HCT116 (cell line): Measurements from ENCODE around the gene GSG1L. TPM values are rescaled to one million over a fixed set of nuclear protein-coding genes. Genes with fewer than 3 reads are reported as not detected.

Experiments
- ATAC-seq: fragments of 200-7000 bp; cut with Tn5 transposase; 2 replicates; pipeline ENCODE4 v1.9.1; 2020; ENCODE audit warnings: mild to moderate bottlenecking, moderate library complexity
- BruUV-seq: library from RNA; stranded (reverse); fragments of 400-500 nt; replicated peaks from 2 replicates; lab custom pipeline; 2021; lab: Mats Ljungman, UMichigan
- CTCF ChIA-PET: fragments of 300-600 bp; sonication (Branson Sonifier 250); formaldehyde crosslinking; loops from one replicate; lab custom pipeline; 2021; ENCODE audit warnings: antibody characterized with exemption; lab: Charles Lee
- POLR2A ChIA-PET: fragments of 300-600, 350-600 bp; sonication (Branson Sonifier 250); formaldehyde crosslinking; loops from one replicate; lab custom pipeline; 2021; ENCODE audit warnings: antibody characterized with exemption; lab: Charles Lee
- RAD21 ChIA-PET, 2 experiments: fragments of 300-600 bp; sonication (Branson Sonifier 250); formaldehyde crosslinking; loops; one replicate each; lab custom pipeline; 2023; ENCODE audit warnings: low total read pairs in 2 of 2; ENCODE audit not compliant: uncharacterized antibody in 2 of 2, unreplicated experiment in 2 of 2, low non-redundant PET in 1 of 2; lab: Charles Lee
- DNase-seq: peaks from one replicate; pipeline ENCODE4 v3.0.0-alpha.2; 2010; ENCODE audit warnings: low read depth, low spot score
- H2AFZ ChIP-seq: fragments of 200-600 bp; shearing (Covaris generic), sonication (generic); 2 replicates; pipeline ENCODE4 v1.6.1; 2017; ENCODE audit warnings: low read depth, mixed run types, mixed read lengths, antibody characterized with exemption, low read length; ENCODE audit not compliant: poor library complexity, severe bottlenecking
- H3K27ac ChIP-seq: 2 replicates; pipeline ENCODE4 v1.5.1; 2012; ENCODE audit warnings: low read depth, low read length
- H3K27me3 ChIP-seq: fragments of 200-600 bp; sonication (generic); 2 replicates; pipeline ENCODE4 v1.6.1; 2016; ENCODE audit warnings: mixed run types, low read length, mixed read lengths; ENCODE audit not compliant: insufficient read depth
- H3K36me3 ChIP-seq, 2 experiments: fragments of 200-500 bp in 1 of 2; fragments of 200-600 bp in 1 of 2; sonication (Bioruptor generic) in 1 of 2; sonication (generic) in 1 of 2; 2 replicates each; pipeline versions ENCODE4 v1.5.1 to v1.6.1; 2014 to 2016; ENCODE audit warnings: low read length in 2 of 2, inconsistent platforms in 1 of 2, mixed read lengths in 1 of 2, mixed run types in 1 of 2; ENCODE audit not compliant: insufficient read depth in 2 of 2, control insufficient read depth in 1 of 2
- H3K4me1 ChIP-seq, 2 experiments: fragments of 200-600 bp in 1 of 2; sonication (generic) in 1 of 2; 2 replicates each; pipeline versions ENCODE4 v1.5.1 to v1.6.1; 2012 to 2017; ENCODE audit warnings: low read length in 2 of 2, inconsistent platforms in 1 of 2, mild to moderate bottlenecking in 1 of 2, mixed read lengths in 1 of 2, mixed run types in 1 of 2, moderate library complexity in 1 of 2; ENCODE audit not compliant: insufficient read depth in 2 of 2, control insufficient read depth in 1 of 2
- H3K4me2 ChIP-seq: fragments of 200-600 bp; sonication (generic); 2 replicates; pipeline ENCODE4 v1.6.1; 2017; ENCODE audit warnings: mixed run types, low read length, mixed read lengths
- H3K4me3 ChIP-seq, 2 experiments: fragments of 200-600 bp in 1 of 2; sonication (generic) in 1 of 2; replicated peaks in 1 of 2; 2 replicates each; pipeline ENCODE4 v1.5.1; 2011 to 2016; ENCODE audit warnings: low read length in 2 of 2, control low read depth in 1 of 2, low read depth in 1 of 2, mild to moderate bottlenecking in 1 of 2, mixed read lengths in 1 of 2, mixed run types in 1 of 2
- H3K79me2 ChIP-seq: fragments of 200-600 bp; sonication (generic); 2 replicates; pipeline ENCODE4 v1.6.1; 2017; ENCODE audit warnings: mild to moderate bottlenecking, mixed run types, low read length, moderate library complexity, mixed read lengths; ENCODE audit not compliant: insufficient read depth
- H3K9ac ChIP-seq: fragments of 200-600 bp; sonication (generic); 2 replicates; pipeline ENCODE4 v1.6.1; 2016; ENCODE audit warnings: low read length, mixed read lengths
- H3K9me2 ChIP-seq: fragments of 200-600 bp; sonication (generic), shearing (Covaris generic); 2 replicates; pipeline ENCODE4 v1.6.1; 2017; ENCODE audit warnings: mixed run types, mild to moderate bottlenecking, moderate library complexity; ENCODE audit not compliant: insufficient read depth
- H3K9me3 ChIP-seq, 2 experiments: fragments of 200-500 bp in 1 of 2; fragments of 200-600 bp in 1 of 2; sonication (Bioruptor generic) in 1 of 2; sonication (generic) in 1 of 2; 2 replicates each; pipeline ENCODE4 v1.6.1; 2014 to 2017; ENCODE audit warnings: low read length in 2 of 2, mixed read lengths in 2 of 2, inconsistent platforms in 1 of 2, low read depth in 1 of 2, mild to moderate bottlenecking in 1 of 2, mixed run types in 1 of 2, moderate library complexity in 1 of 2; ENCODE audit not compliant: control insufficient read depth in 1 of 2, insufficient read depth in 1 of 2
- H4K20me1 ChIP-seq: fragments of 200-600 bp; sonication (generic), shearing (Covaris generic); 2 replicates; pipeline ENCODE4 v1.6.1; 2017; ENCODE audit warnings: mixed run types, mild to moderate bottlenecking, moderate library complexity; ENCODE audit not compliant: insufficient read depth
- ATF3 ChIP-seq: IDR thresholded peaks from 2 replicates; pipeline ENCODE4 v1.6.1; 2012
- CBX3 ChIP-seq: IDR thresholded peaks from 2 replicates; pipeline ENCODE4 v1.6.1; 2012; ENCODE audit warnings: low read depth
- CEBPB ChIP-seq: IDR thresholded peaks from 2 replicates; pipeline ENCODE4 v1.6.1; 2012; ENCODE audit warnings: low read depth
- CTCF ChIP-seq, 3 experiments: fragments of 200-600 bp in 1 of 3; sonication (generic) in 1 of 3; IDR thresholded peaks in 2 of 3; conservative IDR thresholded peaks in 1 of 3; 2 replicates each; pipeline ENCODE4 v1.5.1; 2012 to 2017; ENCODE audit warnings: low read depth in 2 of 3, low read length in 2 of 3, antibody characterized with exemption in 1 of 3, borderline replicate concordance in 1 of 3, control low read depth in 1 of 3, mild to moderate bottlenecking in 1 of 3, mixed read lengths in 1 of 3, mixed run types in 1 of 3, moderate library complexity in 1 of 3; ENCODE audit not compliant: insufficient read depth in 1 of 3
- EGR1 ChIP-seq: IDR thresholded peaks from 2 replicates; pipeline ENCODE4 v1.6.1; 2012; ENCODE audit warnings: low read depth
- ELF1 ChIP-seq: IDR thresholded peaks from 2 replicates; pipeline ENCODE4 v1.6.1; 2012; ENCODE audit warnings: low read depth, borderline replicate concordance
- EZH2 ChIP-seq: fragments of 200-600 bp; sonication (generic); IDR thresholded peaks from 2 replicates; pipeline ENCODE4 v1.6.1; 2017; ENCODE audit warnings: antibody characterized with exemption, mixed run types
- FOSL1 ChIP-seq: IDR thresholded peaks from 2 replicates; pipeline ENCODE4 v1.6.1; 2012; ENCODE audit warnings: low read depth
- JUND ChIP-seq: IDR thresholded peaks from 2 replicates; pipeline ENCODE4 v1.6.1; 2012
- MAX ChIP-seq: IDR thresholded peaks from 2 replicates; pipeline ENCODE4 v1.6.1; 2012
- POLR2A ChIP-seq: IDR thresholded peaks from 2 replicates; pipeline ENCODE4 v1.7.0; 2011; ENCODE audit warnings: borderline replicate concordance; ENCODE audit not compliant: insufficient read depth, insufficient read length; ENCODE audit errors: extremely low read depth
- POLR2AphosphoS5 ChIP-seq: IDR thresholded peaks from 2 replicates; pipeline ENCODE4 v1.6.1; 2011; ENCODE audit warnings: mild to moderate bottlenecking, low read depth, low read length, moderate library complexity
- RAD21 ChIP-seq: IDR thresholded peaks from 2 replicates; pipeline ENCODE4 v1.6.1; 2012; ENCODE audit warnings: low read depth, mild to moderate bottlenecking
- REST ChIP-seq: IDR thresholded peaks from 2 replicates; pipeline ENCODE4 v1.6.1; 2012; ENCODE audit warnings: low read depth
- SP1 ChIP-seq: IDR thresholded peaks from 2 replicates; pipeline ENCODE4 v1.6.1; 2012; ENCODE audit warnings: low read depth
- SRF ChIP-seq: IDR thresholded peaks from 2 replicates; pipeline ENCODE4 v1.6.1; 2012; ENCODE audit warnings: low read depth
- TCF7L2 ChIP-seq: IDR thresholded peaks from 2 replicates; pipeline ENCODE4 v1.7.0; 2011; ENCODE audit warnings: borderline replicate concordance, inconsistent platforms; ENCODE audit not compliant: insufficient read depth, insufficient read length; ENCODE audit errors: extremely low read depth
- YY1 ChIP-seq: IDR thresholded peaks from 2 replicates; pipeline ENCODE4 v1.6.1; 2011; ENCODE audit warnings: low read length, low read depth, moderate library complexity, mild to moderate bottlenecking; ENCODE audit not compliant: insufficient replicate concordance; ENCODE audit errors: extremely low read depth
- ZFX ChIP-seq: fragments of 450-650 bp; IDR thresholded peaks from 2 replicates; pipeline ENCODE4 v1.6.1; 2017
- ZNF274 ChIP-seq: fragments of 200-500 bp; sonication (Bioruptor generic); IDR thresholded peaks from 2 replicates; pipeline ENCODE4 v1.6.1; 2014; ENCODE audit warnings: mild to moderate bottlenecking, low read depth, low read length, inconsistent platforms
- intact Hi-C: fragments of 100-400 bp; cut with micrococcal nuclease; formaldehyde crosslinking; loops from 2 replicates; pipeline ENCODE4 v1.10.0; 2022
- total RNA-seq: library from RNA; stranded (reverse); gene quantifications from one replicate; pipeline ENCODE4 v1.2.1, GENCODE V29; 2021; ENCODE audit not compliant: unreplicated experiment

Gene GSG1L
- total RNA-seq, 1 experiment from 2014 or later, result not detected

GRCh38 chr16:27811881-27812280 lies 251.6 kb downstream of the GSG1L start:
- no peak for TF ChIP-seq ZNF274
- TF ChIP-seq JUND, result no peak
- TF ChIP-seq CTCF (IDR thresholded peaks at IDR 0.05 in 2 of 3, conservative IDR thresholded peaks at IDR 0.05 in 1 of 3; ENCODE audit: borderline replicate concordance in 1 of 3, insufficient read depth in 1 of 3, low read depth in 2 of 3, low read length in 2 of 3), result no peak
- TF ChIP-seq MAX, result no peak
- no peak for TF ChIP-seq POLR2A
- no peak for TF ChIP-seq SP1
- TF ChIP-seq REST, result no peak
- TF ChIP-seq FOSL1, result no peak
- no peak for TF ChIP-seq CBX3
- TF ChIP-seq RAD21, result no peak
- no peak for TF ChIP-seq TCF7L2
- TF ChIP-seq ZFX, result no peak
- TF ChIP-seq CEBPB, result no peak
- no peak for TF ChIP-seq POLR2AphosphoS5
- TF ChIP-seq SRF, result no peak
- no peak for TF ChIP-seq EGR1
- TF ChIP-seq ATF3, result no peak
- no peak for TF ChIP-seq YY1
- TF ChIP-seq EZH2, result no peak
- TF ChIP-seq ELF1, result no peak
- H3K79me2 ChIP-seq, result no peaks in the 10 kb centered on the region
- no peaks in the 10 kb centered on the region for H3K4me1 ChIP-seq
- no peaks in the 10 kb centered on the region for H3K9me2 ChIP-seq
- intact Hi-C loops, result no loop called here
- ChIA-PET CTCF (no interaction called here), RAD21 (no interaction called here), POLR2A (no interaction called here)
- no peaks in the 10 kb centered on the region for H3K36me3 ChIP-seq
- H4K20me1 ChIP-seq, result no peaks in the 10 kb centered on the region
- DNase-seq, result no peak
- no peak overlapping the region for H3K4me2 ChIP-seq
- H3K9me3 ChIP-seq, result no peaks in the 10 kb centered on the region
- no peak overlapping the region for H3K9ac ChIP-seq
- ATAC-seq, result no peak
- BruUV-seq, result no TSS peak
- no peak overlapping the region for H2AFZ ChIP-seq
- no peak overlapping the region for H3K4me3 ChIP-seq
- no peak overlapping the region for H3K27ac ChIP-seq
- H3K27me3 ChIP-seq, result peaks cover 8% of the 10 kb centered on the region; the same call in 1 of the 2 replicates
